PC-9 (cell line): ENCODE data around the gene MRPL4. TPM values are rescaled to one million over a fixed set of nuclear protein-coding genes. Genes with fewer than 3 reads are reported as not detected.

Experiments
- BruUV-seq: library from RNA; stranded (reverse); fragments of 400-500 nt; replicated peaks from 2 replicates; lab custom pipeline; 2021; lab: Mats Ljungman, UMichigan
- CTCF ChIA-PET: fragments of 300-600 bp; sonication (Branson Sonifier 250); formaldehyde crosslinking; loops from one replicate; lab custom pipeline; 2022; ENCODE audit warnings: antibody characterized with exemption; lab: Charles Lee
- POLR2A ChIA-PET: fragments of 300-600 bp; sonication (Branson Sonifier 250); formaldehyde crosslinking; loops from one replicate; lab custom pipeline; 2022; ENCODE audit warnings: antibody characterized with exemption; ENCODE audit not compliant: unreplicated experiment; lab: Charles Lee
- DNase-seq, 2 experiments: peaks; one replicate each; pipeline versions ENCODE4 v3.0.0 to v3.0.0-alpha.2; 2015 to 2022; ENCODE audit warnings: mixed read lengths in 1 of 2
- H2AFZ ChIP-seq: fragments of 200-600 bp; sonication (generic); 2 replicates; pipeline ENCODE4 v1.8.1; 2017; ENCODE audit warnings: antibody characterized with exemption
- H3F3A ChIP-seq: fragments of 200-600 bp; sonication (generic); 2 replicates; pipeline ENCODE4 v1.8.1; 2017; ENCODE audit warnings: antibody characterized with exemption, mild to moderate bottlenecking, low read depth; ENCODE audit not compliant: insufficient read depth
- H3K27ac ChIP-seq: fragments of 200-600 bp; sonication (generic); 2 replicates; pipeline ENCODE4 v1.6.1; 2016; ENCODE audit warnings: mixed run types
- H3K27me3 ChIP-seq: fragments of 200-600 bp; sonication (generic); 2 replicates; pipeline ENCODE4 v1.6.1; 2016; ENCODE audit warnings: low read depth, mixed run types; ENCODE audit not compliant: insufficient read depth
- H3K36me3 ChIP-seq: fragments of 200-600 bp; sonication (generic); 2 replicates; pipeline ENCODE4 v1.6.1; 2016; ENCODE audit warnings: low read depth, mixed run types
- H3K4me1 ChIP-seq: fragments of 200-600 bp; sonication (generic); replicated peaks from 2 replicates; pipeline ENCODE4 v1.6.1; 2016; ENCODE audit warnings: mixed run types; ENCODE audit not compliant: insufficient read depth
- H3K4me2 ChIP-seq: fragments of 200-600 bp; sonication (generic); 2 replicates; pipeline ENCODE4 v1.6.1; 2017; ENCODE audit warnings: mixed run types
- H3K4me3 ChIP-seq: fragments of 200-600 bp; sonication (generic); 2 replicates; pipeline ENCODE4 v1.6.1; 2016; ENCODE audit warnings: mixed run types
- H3K79me2 ChIP-seq: fragments of 200-600 bp; sonication (generic); 2 replicates; pipeline ENCODE4 v1.6.1; 2017; ENCODE audit warnings: low read depth, mixed run types
- H3K9me2 ChIP-seq: fragments of 200-600 bp; sonication (generic); 2 replicates; pipeline ENCODE4 v1.8.1; 2017; ENCODE audit warnings: mild to moderate bottlenecking; ENCODE audit not compliant: insufficient read depth
- H3K9me3 ChIP-seq: fragments of 200-600 bp; sonication (generic); 2 replicates; pipeline ENCODE4 v1.8.1; 2016; ENCODE audit warnings: low read depth; ENCODE audit not compliant: insufficient read depth
- H4K20me1 ChIP-seq: fragments of 200-600 bp; sonication (generic); 2 replicates; pipeline ENCODE4 v1.8.1; 2017; ENCODE audit not compliant: insufficient read depth
- EZH2 ChIP-seq: fragments of 200-600 bp; sonication (generic); IDR thresholded peaks from 2 replicates; pipeline ENCODE4 v1.8.0; 2017; ENCODE audit warnings: antibody characterized with exemption, low read depth
- intact Hi-C: fragments of 100-400 bp; cut with micrococcal nuclease; formaldehyde crosslinking; loops from one replicate; pipeline ENCODE4 v1.10.0; 2022; ENCODE audit not compliant: unreplicated experiment
- total RNA-seq: library from RNA; stranded (reverse); gene quantifications from 2 replicates; pipeline ENCODE4 v1.2.3, GENCODE V29; 2021
- TF ChIP-seq, protein P1 (sequence below): fragments of 200-600 bp; sonication (generic); conservative IDR thresholded peaks from 2 replicates; pipeline ENCODE4 v1.6.1; 2017; ENCODE audit warnings: mixed run types, antibody characterized with exemption, mild to moderate bottlenecking, moderate library complexity

MRPL4 gene
- total RNA-seq, 1 experiment from 2014 or later: 98.2 TPM

DNA sequence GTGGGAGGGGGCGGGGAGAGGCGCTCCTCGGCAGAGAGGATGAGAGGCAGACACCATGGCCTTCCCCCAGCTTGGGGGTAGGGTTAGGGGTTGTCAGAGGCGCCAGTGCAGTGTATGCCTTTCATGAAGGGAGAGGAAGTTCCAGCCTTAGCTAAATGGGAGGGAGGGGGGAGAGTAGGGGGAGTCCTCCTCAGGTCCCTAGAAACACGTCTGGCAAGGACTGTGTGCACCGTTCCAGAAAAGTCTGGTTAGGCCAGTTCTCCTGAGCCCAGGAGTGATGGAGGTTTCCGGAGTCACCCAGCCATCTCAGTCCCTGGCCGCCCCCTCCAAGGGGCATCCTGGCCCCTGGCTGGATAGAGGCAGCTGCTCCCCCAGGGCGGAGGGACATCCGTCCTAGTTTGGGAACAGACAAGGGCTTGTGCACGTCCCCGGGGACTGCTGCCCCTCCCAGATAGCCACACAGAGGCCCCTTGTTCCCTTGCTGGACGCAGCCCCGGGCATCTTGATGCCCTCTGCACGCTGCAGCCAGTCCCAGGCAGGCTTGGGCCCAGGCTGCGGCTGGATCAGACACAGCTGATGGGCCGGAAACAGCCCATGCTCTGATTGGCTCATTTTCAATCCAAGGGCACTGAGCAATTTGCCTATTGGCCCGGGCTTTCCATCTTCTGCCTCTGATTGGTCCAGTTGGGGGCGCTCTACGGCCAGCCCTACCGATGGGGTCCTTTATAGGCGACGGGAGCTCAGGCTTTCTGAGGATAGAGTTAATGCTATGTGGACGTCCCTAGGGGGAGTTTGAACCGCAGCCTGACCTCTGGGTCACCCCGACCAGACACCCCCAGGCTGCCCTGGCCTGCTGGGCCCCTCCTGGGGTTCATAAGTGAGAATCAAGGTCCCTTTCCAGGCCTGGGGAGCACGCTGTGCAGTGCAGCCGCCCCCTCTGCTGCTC, 24.7 kb upstream of the MRPL4 start:
- no peaks in the 10 kb centered on the region for H3K36me3 ChIP-seq
- no peaks in the 10 kb centered on the region for H3K27me3 ChIP-seq
- POLR2A ChIA-PET: no interaction called here
- DNase-seq: peak in 1 of 2 experiments; percentile 31
- no peaks in the 10 kb centered on the region for H3K9me2 ChIP-seq
- H3F3A ChIP-seq: peaks cover 26% of the 10 kb centered on the region
- no peak overlapping the region for H2AFZ ChIP-seq
- H3K9me3 ChIP-seq: no peaks in the 10 kb centered on the region
- intact Hi-C loops: no loop called here
- H4K20me1 ChIP-seq: 0 out of 2 replicates have a peak, but pooled peaks cover 4% of the 10 kb centered on the region
- H3K4me1 ChIP-seq: 0 out of 2 replicates have a peak, but pooled peaks cover 7% of the 10 kb centered on the region
- no TSS peak for BruUV-seq
- TF ChIP-seq, protein P1, sequence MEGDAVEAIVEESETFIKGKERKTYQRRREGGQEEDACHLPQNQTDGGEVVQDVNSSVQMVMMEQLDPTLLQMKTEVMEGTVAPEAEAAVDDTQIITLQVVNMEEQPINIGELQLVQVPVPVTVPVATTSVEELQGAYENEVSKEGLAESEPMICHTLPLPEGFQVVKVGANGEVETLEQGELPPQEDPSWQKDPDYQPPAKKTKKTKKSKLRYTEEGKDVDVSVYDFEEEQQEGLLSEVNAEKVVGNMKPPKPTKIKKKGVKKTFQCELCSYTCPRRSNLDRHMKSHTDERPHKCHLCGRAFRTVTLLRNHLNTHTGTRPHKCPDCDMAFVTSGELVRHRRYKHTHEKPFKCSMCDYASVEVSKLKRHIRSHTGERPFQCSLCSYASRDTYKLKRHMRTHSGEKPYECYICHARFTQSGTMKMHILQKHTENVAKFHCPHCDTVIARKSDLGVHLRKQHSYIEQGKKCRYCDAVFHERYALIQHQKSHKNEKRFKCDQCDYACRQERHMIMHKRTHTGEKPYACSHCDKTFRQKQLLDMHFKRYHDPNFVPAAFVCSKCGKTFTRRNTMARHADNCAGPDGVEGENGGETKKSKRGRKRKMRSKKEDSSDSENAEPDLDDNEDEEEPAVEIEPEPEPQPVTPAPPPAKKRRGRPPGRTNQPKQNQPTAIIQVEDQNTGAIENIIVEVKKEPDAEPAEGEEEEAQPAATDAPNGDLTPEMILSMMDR: no peak
- TF ChIP-seq EZH2: no peak
- no peak overlapping the region for H3K4me3 ChIP-seq
- no peak overlapping the region for H3K4me2 ChIP-seq
- H3K27ac ChIP-seq: no peak overlapping the region
- CTCF ChIA-PET: no interaction called here
- H3K79me2 ChIP-seq: no peaks in the 10 kb centered on the region

DNA sequence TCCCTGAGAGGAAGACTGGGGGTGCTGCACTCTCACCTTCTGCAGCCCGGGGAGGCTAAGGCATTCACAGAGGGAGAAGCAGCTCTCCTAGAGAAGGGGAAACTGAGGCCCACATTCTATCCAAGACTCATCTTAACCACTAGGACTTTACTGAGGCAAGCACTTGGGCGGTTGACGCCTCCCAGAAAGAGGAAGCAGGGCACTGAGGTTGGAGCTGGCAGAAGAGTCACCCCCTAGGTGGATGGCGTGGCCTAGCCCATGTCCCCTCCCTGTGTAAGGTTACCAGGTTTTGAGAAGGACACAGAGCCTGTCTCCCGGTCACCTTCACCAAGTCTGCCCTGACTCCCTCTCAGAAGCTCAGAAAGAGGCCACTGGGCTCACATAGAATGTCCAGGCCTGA, 23.6 kb upstream of the MRPL4 start:
- Histone ChIP-seq H3K4me2 (no peak overlapping the region), H3K79me2 (no peaks in the 10 kb centered on the region), H3K27me3 (no peaks in the 10 kb centered on the region), H3K9me3 (no peaks in the 10 kb centered on the region), H4K20me1 (0 out of 2 replicates have a peak, but pooled peaks cover 4% of the 10 kb centered on the region), H3K9me2 (no peaks in the 10 kb centered on the region), H3K4me1 (0 out of 2 replicates have a peak, but pooled peaks cover 7% of the 10 kb centered on the region), H2AFZ (no peak overlapping the region), H3K36me3 (no peaks in the 10 kb centered on the region), H3K27ac (no peak overlapping the region), H3F3A (peaks cover 25% of the 10 kb centered on the region), H3K4me3 (no peak overlapping the region)
- intact Hi-C loops: no loop called here
- DNase-seq: peak in 1 of 2 experiments; percentile 9
- ChIA-PET POLR2A (interaction anchor here (0.6 kb wide), 1 partner anchor 21 kb away, joined by 3 read pairs; no protein-coding TSS in a partner anchor), CTCF (no interaction called here)
- no peak for TF ChIP-seq EZH2
- no TSS peak for BruUV-seq

DNA sequence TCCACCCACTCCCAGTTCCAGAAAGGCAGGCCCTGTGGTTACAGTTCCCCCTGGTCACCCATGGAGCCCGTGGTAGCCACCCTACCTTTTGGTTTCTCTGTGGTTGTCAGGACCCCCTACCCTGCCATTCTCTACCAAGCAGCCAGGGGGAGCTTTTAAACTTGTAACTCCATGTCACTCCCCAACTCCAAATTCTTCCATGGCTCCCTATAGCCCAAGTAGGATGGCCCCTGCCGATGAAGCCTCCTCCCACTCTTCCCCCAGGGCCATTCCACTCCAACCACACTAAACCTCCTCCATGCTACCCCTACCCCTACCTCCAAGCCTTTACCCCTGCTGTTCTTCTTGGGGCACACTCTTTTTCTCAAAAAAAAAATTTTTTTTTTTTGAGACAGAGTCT, 23.1 kb upstream of the MRPL4 start:
- H3K4me3 ChIP-seq: no peak overlapping the region
- no peak overlapping the region for H3K27ac ChIP-seq
- H3K79me2 ChIP-seq: no peaks in the 10 kb centered on the region
- BruUV-seq: no TSS peak
- 0 out of 2 replicates have a peak, but pooled peaks cover 7% of the 10 kb centered on the region for H3K4me1 ChIP-seq
- H3F3A ChIP-seq: peaks cover 25% of the 10 kb centered on the region
- no peaks in the 10 kb centered on the region for H3K27me3 ChIP-seq
- ChIA-PET POLR2A (interaction anchor here (0.6 kb wide), 1 partner anchor 21 kb away, joined by 3 read pairs; no protein-coding TSS in a partner anchor), CTCF (no interaction called here)
- no peak overlapping the region for H2AFZ ChIP-seq
- no peaks in the 10 kb centered on the region for H3K9me3 ChIP-seq
- no peak overlapping the region for H3K4me2 ChIP-seq
- no peaks in the 10 kb centered on the region for H3K9me2 ChIP-seq
- no peak for TF ChIP-seq EZH2
- TF ChIP-seq, protein P1: peak; percentile 61
- intact Hi-C loops: no loop called here
- 0 out of 2 replicates have a peak, but pooled peaks cover 4% of the 10 kb centered on the region for H4K20me1 ChIP-seq
- no peaks in the 10 kb centered on the region for H3K36me3 ChIP-seq
- no peak for DNase-seq
